ENCODE data around the gene TOR1AIP2.

- TF ChIP-seq CTCF (IDR thresholded peaks at IDR 0.05) (no peak), POLR2A (IDR thresholded peaks at IDR 0.05) (no peak)
These were observed 70.3 kb downstream of the TOR1AIP2 start for GRCh38 chr1:179807291-179807690.
